HG03442 (cell line): Measurements from ENCODE around the gene CEBPG.

Source experiments
- ATAC-seq: cut with Tn5 transposase; IDR thresholded peaks from one replicate; pipeline ENCODE4 v1.9.1; 2021; ENCODE audit warnings: mild to moderate bottlenecking, moderate library complexity; ENCODE audit not compliant: unreplicated experiment

Gene CEBPG

DNA sequence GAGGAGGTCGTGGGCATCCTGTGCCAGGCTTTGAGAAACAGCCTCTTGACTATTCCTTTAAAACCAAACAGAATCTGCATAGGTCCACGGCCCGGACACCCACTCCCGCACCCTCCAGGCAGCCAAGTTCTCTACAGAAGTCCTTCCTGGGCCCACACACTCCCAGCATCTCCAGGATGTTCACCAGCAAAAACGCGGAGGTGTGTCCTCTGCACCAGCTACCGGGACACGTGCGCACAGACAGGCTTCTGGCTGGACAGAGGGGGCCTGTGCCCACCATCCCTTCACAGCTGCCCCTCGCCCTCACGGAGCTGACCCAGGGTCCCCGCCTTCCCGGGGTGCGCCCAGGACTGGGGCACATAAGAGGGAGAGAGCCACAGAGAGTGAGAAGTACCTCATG is 44.2 kb downstream of the CEBPG start:
- ATAC-seq = no peak

DNA sequence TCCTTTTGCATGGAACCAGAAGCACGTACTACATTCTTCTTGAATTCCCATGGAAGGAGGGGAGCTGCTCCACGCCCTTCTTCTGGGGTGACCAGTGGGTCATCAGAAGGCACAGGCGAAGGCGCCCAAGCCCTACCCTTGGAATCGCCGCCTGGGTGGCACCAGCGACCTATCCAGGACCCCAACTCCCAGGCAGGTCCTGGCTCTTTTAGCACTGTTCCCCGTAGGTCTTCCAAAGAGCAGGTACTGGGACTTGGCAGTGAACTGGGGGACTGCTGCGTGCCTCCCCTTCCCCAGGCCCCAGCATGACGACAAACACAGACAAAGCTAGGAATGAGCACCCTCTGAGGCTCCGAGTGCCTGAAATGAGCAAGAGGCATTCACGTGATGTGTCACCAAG is 45.0 kb downstream of the CEBPG start:
- ATAC-seq = no peak

DNA sequence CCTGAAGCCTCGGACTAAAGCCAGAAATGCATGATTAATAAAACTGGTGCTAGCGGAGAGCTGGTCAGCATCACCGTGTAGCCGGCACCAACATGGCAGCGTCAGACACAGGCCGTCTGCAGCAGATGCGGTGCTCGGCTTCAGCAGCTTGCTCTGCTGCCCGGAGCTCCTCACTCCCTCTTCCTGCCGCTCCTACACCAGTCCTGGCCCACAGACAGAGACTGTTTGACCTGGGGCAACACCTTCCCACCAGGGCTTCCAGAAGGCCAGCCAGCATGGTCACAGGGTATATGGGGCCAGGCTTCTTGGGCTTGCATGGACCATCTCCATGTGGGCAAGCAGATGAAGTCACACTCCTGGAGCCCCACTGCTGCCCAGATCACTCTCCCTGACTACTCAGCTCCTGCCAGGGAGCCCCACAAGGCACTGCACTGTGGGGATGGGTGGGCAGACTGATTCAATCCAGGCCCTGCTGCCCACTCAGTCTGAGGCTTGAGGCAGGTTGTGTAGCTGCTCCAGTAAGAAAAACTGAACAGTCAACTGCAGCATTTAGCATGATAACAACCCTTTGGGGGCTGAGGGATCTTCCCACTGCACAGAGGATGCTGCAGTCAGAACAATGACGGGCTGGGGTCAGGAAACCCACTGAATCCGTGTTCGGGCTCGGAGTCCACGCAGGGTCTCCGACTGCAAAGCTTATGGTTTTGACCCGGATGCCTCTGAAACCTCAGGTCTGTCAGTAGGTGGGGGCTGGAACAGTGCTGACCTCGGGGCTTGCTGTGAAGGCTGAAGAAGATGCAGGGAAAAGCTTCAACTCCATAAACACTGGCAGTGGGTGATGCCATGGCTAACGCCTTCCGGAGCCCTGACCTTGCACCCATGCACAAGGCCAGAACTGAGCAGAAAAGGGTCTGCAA is 45.6 kb downstream of the CEBPG start:
- no peak for ATAC-seq

DNA sequence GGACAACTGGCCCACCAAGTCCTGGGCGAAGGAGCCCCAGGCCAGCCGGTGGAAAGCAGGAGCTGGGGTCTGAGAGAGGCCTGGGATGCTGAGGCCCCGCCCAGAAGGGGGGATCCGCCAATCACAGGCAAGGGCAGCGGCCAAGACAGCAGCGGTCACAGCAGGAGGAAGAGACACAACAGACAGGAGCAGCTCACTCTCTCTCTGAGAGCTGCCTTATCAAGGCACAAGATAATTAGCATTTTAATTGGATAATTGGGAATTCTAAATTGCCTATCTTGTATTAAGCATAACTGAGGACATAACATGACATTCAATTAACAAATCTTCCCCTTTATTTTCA is 46.2 kb downstream of the CEBPG start:
- ATAC-seq = no peak

DNA sequence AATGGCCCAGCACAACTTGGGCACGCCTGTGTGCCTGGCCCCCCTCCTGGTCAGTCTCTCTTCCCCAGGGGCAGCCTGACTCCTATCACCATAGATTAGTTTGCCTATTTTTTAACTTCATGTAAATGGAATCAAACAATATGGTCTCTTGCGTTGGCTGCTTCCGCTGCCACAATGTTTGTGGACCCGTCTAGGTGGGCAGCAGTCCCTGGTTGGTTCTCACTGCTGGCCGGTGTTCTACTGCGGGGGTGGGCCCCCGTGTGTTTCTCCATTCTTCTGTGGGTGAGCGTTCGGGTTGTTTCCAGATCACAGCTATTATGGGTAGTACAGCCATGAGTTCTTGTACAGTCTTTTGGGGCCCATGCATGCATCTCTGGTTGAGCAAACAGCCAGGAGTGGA is 47.3 kb downstream of the CEBPG start:
- no peak for ATAC-seq

DNA sequence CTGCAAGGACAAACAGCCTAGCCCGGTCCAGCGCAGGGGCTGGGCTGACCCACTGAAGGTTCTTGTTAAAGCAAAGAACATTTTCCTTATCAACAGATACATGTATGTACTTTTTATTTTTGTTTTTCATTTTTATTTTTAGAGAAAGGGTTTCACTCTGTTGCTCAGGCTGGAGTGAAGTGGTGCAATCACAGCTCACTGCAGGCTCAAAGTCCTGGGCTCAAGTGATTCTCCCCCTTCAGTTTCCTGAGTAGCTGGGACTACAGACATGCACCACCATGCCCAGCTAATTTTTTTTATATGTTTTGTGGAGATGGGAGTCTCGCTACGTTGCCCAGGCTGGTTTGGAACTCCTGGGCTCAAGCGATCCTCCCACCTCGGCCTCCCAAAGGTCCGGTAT is 47.9 kb downstream of the CEBPG start:
- ATAC-seq = no peak

DNA sequence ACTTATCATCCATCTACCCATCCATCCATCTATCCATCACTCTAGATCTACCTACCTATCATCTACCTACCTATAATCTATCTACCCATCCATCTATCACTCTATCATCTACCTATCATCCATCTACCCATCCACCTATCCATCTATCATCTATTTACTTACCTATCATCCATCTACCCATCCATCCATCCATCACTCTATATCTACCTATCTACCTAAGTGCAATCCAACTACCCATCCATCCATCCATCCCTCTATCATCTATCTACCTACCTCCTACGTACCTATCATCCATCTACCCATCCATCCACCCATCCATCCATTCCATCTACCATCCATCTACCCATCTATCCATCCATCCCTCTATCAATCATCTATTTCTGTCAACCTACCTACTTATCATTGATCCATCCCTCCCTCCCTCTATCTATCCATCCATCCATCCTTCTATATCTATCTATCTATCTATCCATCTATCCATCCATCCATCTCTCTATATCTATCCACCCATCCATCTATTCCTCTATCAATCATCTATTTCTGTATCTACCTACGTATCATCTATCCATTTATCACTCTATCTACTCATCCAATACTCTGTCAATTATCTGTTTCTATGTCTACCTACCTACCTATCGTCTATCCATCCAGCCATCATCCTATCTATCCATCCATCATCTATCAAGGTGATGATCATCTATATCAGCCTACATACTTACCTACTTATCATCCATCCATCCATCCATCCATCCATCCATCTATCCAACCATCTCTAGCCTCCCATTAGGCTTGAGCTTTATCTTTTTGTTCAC is 49.1 kb downstream of the CEBPG start:
- no peak for ATAC-seq

DNA sequence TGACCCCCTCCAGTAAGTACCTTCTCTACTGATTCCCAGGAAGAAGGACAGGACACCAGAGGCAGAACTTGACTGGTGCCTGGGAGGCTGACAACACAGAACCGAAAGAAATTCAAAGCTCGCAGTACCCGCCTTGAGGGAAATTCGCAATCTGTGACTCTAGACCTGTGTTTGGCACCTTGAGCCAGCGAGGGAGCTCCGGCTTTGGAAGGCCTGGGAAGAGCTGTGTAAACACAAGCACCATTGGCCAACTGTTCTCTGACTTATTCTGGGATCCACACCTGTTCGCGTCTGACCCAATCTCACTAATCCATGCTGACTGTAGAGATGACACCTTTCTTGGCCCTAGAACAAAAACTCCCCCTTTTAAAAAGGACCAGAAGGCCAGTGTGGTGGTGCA is 50.7 kb downstream of the CEBPG start:
- ATAC-seq = no peak

DNA sequence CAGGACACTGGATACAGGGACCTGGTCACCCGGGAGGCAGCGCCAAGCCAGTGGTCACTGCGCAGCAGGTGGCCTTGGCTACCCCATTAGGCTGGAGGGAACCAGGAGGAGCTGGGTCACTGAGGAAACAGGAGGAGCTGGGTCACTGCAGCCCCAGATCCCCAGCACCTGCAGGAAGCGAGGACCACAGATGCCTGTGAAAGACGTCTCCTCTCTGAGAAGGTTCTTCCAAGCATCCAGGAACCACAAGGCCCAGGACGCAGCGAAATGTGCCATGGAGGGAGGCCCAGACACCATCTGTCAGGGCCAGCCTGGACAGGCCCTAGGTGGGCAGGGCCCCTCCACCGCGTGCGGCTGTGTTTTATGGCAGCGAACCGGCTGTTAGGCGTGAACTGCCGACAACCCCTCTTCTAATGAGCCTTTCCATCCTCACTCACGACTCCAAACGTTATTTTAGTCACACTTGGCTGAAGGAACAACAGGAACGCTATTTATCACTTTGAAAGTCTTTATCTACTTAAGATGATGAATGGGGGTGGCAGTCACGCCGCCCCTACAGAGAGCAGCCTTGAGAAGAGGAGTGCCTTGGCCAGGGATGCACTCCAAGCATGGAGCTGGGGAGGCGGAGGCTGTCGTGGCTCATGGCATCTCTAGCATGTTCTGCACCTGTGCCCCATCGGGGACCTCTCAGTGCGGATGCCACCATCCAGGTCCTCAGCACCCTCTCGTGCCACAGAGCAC is 53.3 kb downstream of the CEBPG start:
- ATAC-seq = no peak

DNA sequence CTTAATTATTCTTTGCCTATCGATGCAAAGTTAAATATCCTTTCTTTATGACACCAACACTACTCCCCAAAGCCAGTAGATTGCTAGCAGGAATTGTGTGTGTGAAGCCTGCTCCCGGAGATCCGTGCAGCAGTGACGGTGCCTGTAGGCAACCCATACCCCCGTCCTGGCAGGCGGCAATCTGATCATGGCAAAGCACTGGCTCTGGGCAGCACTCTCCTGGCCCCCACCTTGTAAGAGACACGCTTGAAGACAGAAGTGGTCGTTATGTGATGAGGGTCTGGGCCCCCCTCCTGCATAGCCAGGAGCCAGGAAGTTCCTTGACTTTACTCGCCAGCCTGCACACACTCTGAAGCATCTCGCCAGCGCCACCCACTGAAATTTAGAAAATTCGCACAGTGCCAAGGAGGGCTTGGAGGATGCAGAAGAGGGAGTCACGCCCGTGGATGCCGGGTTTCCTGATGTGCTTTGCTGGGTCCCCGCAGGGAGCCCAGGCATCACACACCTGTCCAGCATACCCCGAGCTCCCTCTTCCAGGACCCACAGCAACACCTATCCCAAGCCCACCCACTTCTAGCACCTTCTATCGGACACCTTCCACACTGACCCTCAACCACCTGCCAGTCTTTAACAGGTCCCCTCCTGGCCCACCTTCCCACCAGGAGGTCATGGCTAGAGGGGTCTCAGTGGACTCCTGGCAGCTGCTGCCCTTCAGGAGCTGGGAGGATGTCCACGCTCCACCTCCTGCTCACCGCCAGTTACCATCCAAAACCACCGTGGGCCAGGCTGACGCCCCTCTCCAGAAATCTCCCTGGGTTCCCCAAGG is 54.5 kb downstream of the CEBPG start:
- no peak for ATAC-seq

DNA sequence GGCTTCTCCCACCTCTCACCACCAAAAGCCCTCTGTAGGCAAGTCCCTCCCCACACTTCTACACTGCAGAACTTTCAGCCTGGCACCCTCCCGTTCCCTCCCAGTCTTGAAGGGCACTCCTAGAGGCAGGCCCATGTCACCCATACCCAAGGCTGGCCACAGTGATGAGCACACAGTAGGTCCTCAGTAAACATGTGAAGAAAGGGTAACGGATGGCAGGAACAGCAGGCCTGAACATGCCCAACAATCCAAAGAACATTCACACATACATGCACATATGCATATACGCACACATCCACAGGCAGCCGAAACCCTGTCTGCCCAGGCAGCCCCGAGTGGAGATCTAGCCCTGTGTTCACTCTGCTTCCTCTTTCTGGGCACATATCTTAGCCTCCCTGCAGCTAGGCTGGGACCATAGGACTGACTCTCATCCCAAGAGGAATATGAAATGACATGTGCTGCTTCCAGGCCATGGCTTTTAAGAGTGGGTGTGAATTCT is 55.2 kb downstream of the CEBPG start:
- ATAC-seq = no peak

DNA sequence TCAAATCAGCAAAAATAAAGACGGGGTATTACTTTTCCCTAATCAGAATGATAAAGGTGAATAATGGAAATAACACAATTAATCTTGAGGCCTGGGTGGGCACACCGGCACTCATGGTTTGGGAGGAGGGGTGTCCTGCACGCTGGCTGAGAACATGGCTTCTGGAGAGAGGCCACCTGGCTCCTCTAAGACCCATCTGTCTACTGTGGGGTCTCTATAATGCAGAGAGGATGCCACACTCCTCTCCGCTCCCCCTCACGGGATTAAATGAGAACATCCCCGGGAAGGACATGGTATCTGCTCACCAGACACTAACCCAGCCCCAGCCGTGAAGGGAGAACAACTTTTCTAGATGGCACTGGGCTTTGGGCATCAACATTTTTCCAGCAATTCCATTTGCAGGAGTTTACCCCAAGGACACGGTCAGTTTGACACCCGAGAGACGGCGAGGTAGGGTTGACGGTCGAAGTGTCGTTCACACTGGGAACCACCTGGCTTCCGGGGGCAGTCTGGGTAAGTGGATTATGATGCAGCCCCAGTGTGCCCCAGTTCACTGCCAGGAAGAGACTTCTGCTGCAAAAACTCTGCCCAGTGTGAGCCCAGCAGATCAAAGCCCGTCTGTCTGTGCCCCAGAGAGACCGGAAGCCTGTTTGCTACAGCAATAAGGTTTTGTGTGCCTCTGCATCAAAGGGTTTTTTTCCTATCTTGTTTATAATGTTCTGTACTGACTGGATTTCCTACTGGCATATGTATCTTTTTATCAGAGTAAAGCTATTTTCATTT is 56.6 kb downstream of the CEBPG start:
- no peak for ATAC-seq

DNA sequence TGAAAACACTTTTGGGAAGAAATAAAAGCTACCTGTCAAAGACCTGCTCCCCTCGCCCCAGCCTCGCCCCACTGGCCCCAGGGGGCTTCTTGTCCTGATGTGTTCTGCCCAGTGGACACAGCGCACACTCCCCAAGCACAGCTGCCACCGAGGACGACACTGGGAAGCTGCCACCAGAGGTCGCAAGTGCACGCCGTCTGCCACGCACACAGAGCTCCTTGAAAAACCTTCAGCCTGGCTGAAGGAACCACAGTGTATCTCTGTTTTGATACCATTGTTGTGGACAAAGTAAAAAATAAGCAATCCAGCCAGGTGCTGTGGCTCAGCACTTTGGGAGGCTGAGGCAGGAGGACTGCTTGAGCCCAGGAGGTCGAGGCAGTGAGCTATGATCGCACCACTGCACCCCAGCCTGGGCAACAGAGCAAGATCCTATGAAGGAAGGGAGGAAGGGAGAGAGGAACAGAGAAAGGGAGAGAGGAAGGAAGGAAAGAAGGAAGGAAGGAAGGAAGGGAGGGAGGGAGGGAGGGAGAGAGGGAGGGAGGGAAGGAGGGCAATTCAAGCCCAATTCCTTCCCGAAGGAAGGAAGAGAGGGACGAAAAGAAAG is 57.3 kb downstream of the CEBPG start:
- ATAC-seq = no peak

DNA sequence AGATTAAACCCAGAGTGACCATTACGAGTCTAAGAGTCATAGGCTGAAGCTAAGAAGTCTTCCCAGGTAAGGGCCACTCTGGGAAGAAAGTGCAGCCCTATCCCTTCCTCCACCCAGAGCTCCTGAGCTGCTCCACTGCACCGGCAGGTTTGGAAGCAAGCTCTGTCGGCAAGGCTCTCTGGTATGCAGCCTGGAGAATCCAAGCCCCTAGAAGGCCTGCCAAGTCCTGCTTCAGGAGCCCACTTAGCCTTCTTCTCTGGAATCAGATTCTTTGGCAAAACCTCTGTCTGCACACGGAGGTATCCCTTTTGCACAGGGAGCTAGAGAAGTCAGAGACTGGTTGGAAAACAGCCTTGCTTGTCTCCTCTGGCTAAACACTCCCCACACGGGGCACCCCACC is 58.5 kb downstream of the CEBPG start:
- ATAC-seq = no peak
